GM21381 (cell line): ENCODE data around the gene RNF169.
"Not testable (repeated sequence)": the region's sequence is repeated elsewhere in the genome, so short reads cannot be mapped to it uniquely, and the experiment has no call there.

Source experiments
- ATAC-seq: cut with Tn5 transposase; IDR thresholded peaks from one replicate; pipeline ENCODE4 v1.9.1; 2021; ENCODE audit warnings: mild to moderate bottlenecking, moderate library complexity; ENCODE audit not compliant: unreplicated experiment

RNF169 gene

DNA sequence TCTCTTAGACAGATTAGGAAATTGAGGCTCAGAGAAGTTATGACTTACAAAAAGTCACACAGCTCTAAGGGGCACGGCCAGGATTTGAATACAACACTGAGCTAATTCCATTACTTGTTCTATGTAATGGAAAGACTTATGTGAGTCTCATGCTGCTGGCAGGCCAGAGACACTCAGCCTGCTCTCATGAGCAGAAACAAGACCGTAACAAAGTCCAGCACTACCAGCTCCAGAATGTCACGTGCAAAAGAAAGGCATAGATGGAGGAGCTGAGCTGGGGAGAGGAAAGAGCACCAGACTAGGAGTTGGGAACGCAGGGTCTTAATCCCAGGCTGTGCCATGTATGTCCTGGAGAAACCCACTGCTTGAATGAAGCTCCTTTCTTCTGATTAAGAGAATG lies 19.3 kb upstream of the RNF169 start:
- ATAC-seq = no peak

DNA sequence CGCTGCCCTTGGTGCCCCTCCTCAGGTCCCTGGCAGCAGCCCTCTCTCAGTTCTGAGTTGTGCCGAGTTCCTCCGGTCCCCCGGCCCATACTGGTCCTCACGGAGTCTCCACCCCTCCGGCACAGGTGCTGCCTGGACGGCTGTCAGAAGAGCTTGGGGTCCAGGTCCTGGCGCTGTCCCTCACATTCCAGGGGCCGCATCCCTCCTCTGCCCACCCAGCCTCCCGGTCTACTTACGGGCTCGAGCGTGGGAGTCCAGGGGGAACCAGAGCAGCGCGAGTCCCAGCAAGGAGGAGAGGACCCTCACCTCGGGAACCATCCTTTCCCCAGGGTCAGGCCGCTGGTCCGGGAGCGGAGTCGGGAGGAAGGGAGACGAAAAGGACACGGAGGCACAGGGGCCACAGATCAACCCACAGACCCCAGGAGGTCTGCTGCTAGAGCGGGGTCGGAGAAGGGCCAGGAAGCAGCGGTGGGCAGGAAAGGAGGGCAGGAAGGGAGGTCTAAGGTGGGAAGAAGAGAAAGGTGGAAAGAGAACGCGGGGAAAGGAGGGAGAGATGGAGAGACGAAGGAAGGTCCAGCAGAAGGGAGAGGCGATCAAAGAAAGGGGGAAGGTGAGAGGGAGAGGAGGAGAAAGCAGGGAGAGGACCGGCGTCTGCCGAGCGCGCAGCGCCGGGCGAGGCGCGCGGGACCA lies 17.9 kb upstream of the RNF169 start:
- no peak for ATAC-seq

DNA sequence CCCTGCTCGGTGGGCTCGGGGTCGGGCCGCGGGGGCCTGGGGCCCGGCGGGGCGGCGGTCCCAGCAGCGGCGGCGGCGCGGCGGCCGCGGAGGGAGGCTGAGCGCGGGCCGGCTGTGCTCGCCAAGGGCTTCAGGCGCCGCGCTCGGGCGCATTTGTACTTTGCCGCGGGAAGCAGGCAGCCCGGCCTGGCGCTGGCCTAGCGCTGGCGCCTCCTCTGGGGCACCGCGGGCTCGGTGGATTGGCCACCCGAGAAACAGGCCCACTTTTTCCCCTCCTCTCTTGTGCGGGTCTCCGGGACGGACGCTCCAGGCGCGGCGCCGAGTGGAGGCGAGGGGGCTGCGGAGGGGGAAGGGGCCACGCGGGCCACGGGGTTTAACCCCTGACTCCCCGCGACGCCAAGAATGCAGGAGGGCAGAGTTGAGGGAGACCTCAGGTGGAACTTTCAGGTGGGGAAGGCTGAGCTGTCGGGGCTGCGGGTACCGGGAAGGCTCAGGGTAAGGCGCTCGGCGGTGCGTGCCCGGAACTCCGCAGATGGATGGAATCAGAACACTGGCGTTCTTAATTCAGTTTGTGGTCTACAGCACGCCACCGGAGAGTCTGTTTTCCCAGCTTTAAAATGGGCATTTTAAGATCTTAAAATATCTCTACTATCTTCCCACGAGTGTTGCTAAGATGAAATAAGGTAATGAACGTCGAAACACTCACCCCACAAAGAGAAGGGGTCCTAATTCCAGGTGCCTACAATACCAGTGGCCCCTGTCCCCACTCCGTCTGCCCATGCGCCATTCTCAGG lies 17.2 kb upstream of the RNF169 start, which contains the start of gene CHRDL2:
TSS of gene CHRDL2 (minus strand) at position 126 of the 794 bp plus-strand sequence. CDS start 538 bp downstream, outside the sequence.
- ATAC-seq = no peak

DNA sequence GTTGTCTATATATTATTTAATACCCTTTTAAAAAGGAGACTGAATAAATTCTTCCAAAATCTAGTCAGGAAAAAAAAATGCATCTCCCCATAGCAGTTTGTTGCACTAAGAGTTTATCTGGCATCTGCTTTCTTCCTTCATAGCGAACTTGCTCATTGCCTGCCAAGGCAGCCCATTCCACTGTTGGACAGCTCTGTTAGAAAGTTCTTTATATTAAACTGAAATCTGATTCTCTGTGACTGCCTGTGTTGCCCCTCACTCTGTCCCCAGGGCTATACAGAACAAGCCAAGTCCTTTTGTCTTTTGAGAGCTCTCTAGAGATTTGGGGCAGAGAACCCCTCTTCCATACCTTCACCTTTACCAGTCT lies 14.1 kb upstream of the RNF169 start:
- ATAC-seq = no peak

DNA sequence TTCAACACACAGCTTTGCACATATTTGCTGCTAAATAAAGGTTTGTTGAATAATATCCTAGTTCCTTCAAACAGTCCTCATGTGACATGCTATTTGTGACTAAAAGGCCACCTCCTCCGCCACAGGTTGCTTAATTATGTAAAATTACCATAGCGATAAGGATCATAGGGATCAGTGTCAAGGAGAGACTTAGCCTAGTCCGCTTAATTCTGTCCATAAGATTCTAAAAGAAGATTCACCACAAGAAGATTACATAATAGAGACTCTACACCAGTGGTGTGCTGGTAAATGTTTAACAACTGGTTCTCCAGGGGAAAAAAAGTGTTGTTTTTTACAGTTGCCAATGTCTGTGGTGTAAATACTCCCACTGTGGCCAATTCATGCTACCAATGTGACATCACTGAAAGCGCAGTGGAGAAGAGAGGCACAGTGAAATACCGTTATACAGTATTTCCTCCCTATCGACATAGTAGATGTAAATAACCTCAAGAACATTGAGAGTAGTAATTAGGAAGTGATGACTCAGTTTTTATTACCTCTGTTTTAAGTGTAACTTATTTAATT lies 13.2 kb upstream of the RNF169 start:
- ATAC-seq = no peak

DNA sequence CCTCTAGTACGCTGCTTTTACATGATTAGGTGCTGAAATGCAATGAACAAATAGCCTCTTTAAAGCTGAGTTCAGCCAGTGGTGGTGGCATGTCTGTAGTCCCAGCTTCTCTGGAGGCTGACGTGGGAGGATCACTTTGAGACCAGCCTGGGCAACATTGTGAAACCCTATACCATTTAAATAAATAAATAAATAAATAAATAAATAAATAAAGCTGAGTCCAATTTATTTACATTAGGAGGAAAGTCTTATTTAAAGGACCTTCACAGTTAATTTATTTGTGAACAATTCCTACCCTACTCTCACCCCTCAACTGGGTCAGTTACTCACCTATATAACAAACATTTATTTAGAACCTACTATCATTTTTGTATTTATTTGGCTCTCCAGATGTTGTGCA lies 12.6 kb upstream of the RNF169 start:
- ATAC-seq = no peak

DNA sequence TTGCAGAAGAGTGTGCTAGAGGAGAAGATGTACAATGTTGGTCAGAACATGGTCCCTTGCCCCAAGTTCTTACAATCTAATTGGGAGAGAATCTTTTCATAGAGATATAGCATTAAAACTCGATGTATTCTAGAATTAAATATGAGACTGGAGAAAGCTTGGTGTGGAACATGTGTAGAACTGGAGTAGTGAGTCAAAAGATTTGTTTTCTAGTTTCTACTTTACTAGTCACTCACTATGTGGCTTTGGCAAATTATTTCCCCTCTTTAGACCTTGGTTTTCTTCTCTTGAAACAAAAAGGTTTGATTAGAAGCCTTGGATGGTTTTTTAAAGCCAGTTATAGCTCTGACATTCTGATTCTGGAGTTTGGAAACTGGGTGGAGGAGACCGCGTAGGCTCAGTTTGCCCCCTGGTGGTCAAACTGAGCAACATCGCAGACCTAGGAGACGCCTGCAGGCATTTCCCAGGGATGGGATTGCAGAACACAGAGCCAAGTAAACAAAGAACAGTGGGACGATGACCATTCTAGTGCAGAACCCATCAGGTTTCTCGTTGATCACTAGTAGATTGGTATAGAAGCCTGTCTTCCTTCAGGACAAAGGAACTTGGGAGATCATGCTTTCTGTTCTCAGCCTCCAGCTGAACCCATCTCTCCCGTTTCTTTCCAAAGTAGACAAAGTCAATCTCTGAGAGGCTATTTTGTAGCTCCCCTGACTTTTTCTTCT lies 8.9 kb upstream of the RNF169 start:
- no peak for ATAC-seq

DNA sequence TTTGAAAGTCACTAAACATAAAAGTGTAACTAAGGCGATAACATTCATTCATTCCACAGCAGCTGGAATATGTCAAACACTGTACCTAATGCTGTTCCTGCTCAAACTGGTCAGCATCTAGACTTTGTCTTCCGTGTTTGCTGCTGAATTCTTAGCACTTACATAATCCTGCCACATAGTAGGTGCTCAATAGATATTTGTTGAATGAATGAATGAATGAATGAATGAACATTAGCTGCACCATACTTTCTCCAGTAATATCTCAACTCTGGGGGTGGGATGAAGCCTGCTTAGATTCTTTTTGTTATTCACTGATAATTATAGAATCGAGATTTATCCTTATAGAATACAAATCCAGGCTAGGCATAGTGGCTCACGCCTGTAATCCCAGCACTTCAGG lies 6.6 kb upstream of the RNF169 start:
- no peak for ATAC-seq

DNA sequence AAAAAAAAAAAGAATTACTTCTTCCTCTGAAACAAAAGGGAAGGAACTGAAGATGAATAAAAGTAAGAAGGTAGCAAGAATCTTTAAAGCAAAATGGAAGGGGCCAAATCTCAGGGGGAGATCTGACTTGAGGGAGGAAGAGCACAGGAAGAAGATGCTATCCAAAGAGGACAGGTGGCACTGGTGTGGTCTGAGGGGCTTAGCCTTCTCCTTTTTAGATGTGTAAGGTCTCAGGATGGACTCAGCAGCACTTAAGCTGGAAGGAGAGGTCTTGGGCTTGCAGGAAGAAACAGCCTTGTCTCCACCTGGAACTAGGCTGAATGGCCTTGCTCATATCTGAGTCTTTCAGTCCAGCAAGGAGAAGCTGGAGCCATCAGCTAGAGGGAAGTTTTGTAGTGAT lies 5.0 kb upstream of the RNF169 start:
- no peak for ATAC-seq

DNA sequence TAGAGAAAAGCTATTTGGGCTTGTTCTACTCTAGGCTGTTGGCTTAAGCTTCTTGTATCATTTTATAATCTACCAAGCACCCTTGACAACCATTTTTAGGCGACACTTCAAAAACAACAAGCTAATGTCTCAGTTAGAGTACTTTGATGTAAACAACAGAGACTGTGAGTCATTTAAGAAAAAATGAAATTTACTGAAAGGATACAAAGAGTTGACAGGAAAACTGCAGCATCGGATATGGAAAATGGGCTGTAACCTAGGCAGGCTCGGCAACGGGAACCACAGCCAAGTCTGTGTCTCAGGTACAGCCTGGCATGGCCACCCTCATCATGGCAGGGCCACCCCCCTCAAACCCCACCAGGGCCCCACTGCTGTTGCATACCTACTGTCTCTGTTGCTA lies 4.4 kb upstream of the RNF169 start:
- no peak for ATAC-seq

DNA sequence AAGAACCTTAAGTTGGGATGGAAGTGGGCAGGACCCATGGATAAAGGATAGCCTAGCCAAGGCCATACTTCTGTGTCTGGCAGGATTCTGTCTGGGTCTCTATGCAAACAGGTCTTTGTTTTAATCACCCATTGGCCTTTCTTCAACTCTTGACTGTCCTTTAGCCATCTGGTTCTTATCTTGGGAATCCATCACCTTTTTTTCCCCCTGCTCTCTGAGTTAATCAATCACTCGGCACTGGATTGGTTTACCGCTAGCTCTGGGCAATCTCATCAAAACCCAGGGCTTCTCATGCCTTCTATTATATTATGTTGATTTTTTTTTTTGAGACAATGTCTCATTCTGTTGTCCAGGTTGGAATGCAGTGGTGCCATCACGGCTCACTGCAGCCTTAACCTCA lies 1.8 kb upstream of the RNF169 start:
- ATAC-seq = no peak

DNA sequence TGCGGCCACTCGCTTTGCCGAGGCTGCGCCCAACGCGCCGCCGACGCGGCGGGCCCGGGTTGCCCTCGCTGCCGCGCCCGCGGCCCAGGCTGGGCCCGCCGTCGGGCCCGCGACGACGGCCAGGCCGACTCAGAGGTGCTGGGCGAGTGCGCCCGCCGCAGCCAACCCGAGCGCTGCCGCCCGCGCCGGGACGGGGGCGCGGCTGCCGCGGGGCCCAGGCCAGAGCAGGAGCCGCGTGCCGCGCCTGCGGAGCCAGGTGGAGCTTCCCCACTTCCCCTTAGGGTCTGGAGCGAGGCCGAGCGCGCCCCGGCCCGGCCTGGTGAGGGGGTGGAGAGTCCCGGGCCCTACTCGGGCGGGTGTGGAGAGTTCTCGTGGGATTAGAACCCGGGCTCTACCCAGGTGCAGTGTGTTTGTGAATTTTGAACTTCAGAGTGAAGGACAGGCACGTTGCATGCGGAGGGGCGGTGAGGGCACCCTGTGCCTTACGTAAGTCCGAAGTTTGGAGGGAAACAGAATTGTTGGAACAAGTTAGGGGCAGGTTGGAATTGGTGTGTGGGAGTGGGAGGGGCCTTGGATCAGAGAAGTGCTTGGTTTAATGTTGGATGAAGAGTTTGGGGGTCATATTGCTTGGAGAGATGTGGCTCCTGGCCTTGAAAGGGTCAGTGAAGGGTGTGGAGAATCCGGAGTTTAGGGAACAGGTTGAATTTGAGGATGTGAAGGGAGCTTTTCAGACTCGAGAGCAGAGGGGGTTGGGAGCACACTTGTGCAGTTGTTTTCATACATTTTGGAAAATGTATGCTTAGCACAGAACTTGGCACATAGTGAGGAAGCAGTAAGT lies 697 bp downstream of the RNF169 start:
- peak; percentile 54 for ATAC-seq

DNA sequence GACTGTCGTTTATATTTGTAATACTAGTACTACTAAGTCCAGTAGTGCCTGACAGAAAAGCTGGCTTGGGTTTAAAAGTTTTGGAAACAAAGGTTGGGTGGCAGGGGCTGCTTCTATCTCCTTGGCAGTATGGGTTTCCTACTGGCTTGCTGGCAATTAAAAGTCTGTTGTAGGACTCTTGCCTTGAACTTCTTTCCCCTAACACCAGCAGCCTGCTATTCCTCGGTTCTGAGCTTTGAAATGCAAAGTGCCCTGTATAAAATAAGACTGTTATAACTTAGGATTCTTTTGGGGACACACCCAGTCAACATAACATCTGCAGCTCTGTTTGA lies 1.3 kb downstream of the RNF169 start:
- ATAC-seq = no peak

DNA sequence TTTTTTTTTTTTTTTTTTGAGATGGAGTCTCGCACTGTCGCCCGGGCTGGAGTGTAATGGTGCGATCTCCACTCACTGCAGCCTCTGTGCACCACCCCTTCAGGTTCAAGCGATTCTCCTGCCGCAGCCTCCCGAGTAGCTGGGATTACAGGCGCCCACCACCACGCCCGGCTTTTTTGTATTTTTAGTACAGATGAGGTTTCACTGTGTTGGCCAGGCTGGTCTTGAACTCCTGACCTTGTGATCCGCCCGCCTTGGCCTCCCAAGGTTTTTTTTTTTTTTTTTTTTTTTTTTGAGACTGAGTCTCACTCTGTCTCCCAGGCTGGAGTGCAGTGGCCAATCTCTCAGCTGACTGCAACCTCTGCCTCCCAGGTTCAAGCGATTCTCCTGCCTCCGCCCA lies 1.9 kb downstream of the RNF169 start:
- ATAC-seq = not testable (repeated sequence)

DNA sequence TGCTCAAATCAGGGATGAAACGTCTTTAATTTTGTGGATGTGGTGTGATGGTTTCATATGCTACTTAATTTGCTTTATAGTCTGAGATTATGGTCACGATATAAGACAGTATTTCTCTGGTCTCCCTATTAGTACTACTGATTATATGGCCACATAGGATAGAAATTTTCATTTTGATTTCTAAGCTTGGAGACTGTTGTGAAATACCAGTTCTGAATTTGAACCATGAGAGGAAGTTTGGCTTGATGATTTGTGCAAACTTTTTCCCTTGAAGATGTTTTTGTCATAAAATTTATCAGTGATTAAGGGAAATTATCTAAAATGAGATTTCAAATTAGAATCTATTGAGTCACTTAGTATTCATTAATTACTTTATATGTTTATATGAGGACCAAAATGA lies 2.7 kb downstream of the RNF169 start:
- no peak for ATAC-seq

DNA sequence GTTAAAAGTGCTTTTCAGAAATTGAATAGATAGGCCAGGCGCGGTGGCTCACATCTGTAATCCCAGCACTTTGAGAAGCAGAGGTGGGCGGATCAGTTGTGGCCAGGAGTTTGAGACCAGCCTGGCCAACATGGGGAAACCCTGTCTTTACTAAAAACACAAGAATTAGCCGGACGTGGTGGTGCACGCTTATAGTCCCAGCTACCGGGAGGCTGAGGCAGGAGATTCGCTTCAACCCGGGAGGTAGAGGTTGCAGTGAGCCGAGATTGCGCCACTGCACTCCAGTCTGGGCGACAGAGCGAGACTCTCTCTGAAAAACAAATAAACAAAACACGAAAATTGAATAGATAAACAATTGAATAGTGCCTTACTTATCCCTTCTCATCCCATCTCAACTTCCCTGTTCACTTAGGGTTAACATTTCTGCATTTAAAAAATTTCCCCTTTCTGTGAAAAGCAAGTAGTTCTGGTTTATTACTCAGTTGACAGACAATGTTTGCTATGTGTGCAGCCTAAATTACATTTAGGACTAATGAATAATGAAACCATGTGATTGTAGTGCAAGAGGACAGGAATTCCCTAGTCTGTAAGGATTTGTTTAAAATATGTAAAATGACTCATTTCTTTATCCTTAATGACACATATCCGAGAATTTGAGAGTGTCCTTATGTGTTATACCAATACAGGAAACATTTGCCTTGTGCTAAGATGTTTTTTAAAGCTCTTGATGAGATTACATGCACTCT lies 6.0 kb downstream of the RNF169 start:
- ATAC-seq = no peak

DNA sequence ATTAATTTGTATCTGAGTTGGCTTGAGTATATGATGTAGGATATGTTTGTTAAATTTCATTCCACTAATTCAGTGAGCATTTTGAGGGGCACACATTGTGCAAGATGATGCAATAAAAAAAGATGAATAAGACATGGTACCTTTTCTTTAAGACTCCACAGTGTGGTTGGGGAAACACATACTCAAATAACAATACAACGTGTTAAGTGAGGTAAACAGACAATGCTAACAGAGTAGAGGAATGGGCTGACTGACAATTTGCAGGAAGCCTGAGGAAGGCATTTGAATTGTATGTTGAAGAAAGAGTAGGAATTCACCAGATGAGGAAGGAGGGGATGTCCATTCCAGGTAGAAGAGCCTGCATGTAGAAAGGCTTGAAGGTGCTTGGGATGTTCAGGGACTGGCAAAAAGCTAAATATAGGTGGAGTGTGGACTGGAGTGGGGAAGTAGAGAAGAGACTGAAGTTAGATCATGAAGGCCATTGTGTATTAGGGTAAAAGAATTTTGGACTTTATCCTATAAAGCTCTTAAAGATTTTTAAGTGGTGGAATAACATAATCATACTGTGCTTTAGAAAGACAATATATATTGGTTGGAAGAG lies 6.8 kb downstream of the RNF169 start:
- no peak for ATAC-seq

DNA sequence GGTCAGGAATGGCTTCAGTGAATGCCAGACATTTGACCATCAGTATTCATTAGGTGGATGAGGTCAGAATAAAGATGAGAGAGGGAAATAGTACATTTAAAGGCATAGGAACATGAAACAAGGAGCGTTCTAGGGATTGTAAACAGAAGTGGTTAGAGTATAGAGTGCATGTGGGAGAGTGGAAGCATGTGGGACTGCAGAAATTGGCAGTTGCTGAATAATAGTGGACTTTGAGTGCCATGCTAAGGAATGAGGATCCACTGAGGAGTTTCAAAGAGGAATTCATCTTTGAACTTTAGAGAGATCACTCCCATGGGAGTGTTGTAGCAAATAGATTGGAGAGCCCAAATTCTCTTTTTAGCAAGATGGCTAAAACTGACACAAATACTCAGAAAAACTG lies 7.9 kb downstream of the RNF169 start:
- no peak for ATAC-seq

DNA sequence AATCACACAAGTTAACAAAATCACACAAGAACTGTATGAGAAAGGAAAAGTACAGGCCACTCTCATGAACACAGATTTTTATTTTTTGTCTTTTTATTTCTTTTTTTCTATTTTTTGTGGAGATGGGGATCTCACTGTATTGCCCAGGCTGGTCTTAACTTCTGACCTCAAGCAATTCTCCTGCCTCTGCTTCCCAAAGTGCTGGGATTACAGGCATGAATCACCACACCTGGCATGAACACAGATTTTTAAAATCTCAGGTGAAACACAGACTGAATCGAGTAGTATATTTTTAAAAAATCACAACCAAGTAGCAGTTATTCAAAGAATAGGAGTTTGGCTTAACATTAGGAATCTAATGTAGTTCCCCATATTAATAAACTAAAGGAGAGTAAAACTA lies 18.3 kb downstream of the RNF169 start:
- ATAC-seq = no peak

DNA sequence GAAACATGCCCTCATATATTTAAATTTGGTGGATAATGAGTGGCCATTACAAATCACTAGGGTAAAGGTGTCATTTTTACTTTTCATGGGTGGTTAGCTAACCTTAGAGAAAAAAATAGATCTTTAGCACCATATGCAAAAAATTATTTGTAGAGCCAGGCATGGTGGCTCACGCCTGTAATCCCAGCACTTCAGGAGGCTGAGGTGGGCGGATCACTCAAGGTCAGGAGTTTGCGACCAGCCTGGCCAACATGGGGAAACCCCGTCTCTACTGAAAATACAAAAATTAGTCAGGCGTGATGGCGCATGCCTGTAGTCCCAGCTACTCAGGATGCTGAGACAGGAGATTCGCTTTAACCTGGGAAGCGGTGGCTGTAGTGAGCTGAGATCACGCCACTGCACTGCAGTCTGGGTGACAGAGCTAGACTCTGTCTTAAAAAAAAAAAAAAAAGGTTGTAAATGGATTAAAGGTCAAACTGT lies 19.6 kb downstream of the RNF169 start:
- ATAC-seq = peak; percentile 65
